Glutamatergic neuron (in vitro differentiated cells): ENCODE data around the gene TLR3. TPM values are rescaled to one million over a fixed set of nuclear protein-coding genes. Genes with fewer than 3 reads are reported as not detected.

Experiments
- DNase-seq: peaks from one replicate; pipeline ENCODE4 v3.0.0; 2022
- H3K27ac Mint-ChIP-seq: one replicate; pipeline ENCODE4 v1.8.0; 2020; ENCODE audit warnings: mild to moderate bottlenecking, mixed read lengths, inconsistent platforms; ENCODE audit not compliant: unreplicated experiment
- H3K27me3 Mint-ChIP-seq: one replicate; pipeline ENCODE4 v1.8.0; 2020; ENCODE audit warnings: mild to moderate bottlenecking, moderate library complexity, mixed read lengths, inconsistent platforms; ENCODE audit not compliant: unreplicated experiment
- H3K36me3 Mint-ChIP-seq: one replicate; pipeline ENCODE4 v1.8.0; 2020; ENCODE audit warnings: mild to moderate bottlenecking, mixed read lengths, inconsistent platforms; ENCODE audit not compliant: unreplicated experiment
- H3K4me1 Mint-ChIP-seq: one replicate; pipeline ENCODE4 v1.8.0; 2020; ENCODE audit warnings: mild to moderate bottlenecking, low read depth, mixed read lengths, inconsistent platforms; ENCODE audit not compliant: unreplicated experiment
- H3K4me3 Mint-ChIP-seq: one replicate; pipeline ENCODE4 v1.8.0; 2020; ENCODE audit warnings: mild to moderate bottlenecking, mixed read lengths, inconsistent platforms; ENCODE audit not compliant: unreplicated experiment
- H3K9me3 Mint-ChIP-seq: one replicate; pipeline ENCODE4 v1.8.0; 2020; ENCODE audit warnings: mild to moderate bottlenecking, moderate library complexity, mixed read lengths, inconsistent platforms; ENCODE audit not compliant: unreplicated experiment
- CTCF ChIP-seq: fragments of 200-600 bp; sonication (generic); IDR thresholded peaks from one replicate; pipeline ENCODE4 v1.5.0; 2021; ENCODE audit not compliant: partially characterized antibody, unreplicated experiment
- total RNA-seq: library from RNA; stranded (reverse); fragmentation: NEBNext Ultra II Directional; extraction: Animal tissue kit (Norgen Biotek cat#: 25700); gene quantifications from one replicate; pipeline ENCODE4 v1.2.1, GENCODE V29; 2021; ENCODE audit not compliant: unreplicated experiment

The TLR3 gene
- total RNA-seq, 1 donor from 2014 or later, result not detected

DNA sequence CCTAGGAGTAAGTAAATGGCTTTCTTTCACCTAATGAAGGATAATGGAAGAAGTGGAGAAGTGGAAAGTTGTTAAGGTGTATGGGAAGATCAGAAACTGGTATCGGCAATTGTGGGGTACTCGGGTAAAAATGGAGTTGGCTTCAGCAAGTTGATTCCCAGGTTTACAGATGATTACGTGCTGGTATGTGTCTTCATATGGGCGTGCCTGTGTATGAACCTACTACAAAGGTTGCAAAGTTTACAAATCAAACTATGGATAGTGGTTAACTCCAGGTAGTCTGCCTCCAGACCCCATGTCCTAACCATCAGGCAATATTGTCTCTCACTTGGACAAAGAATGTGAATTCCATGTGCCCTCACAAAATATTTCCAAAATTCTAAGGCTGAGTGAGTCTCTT, 773 bp downstream of the TLR3 start:
- Mint-ChIP-seq H3K27me3 (no peaks in the 10 kb centered on the region), H3K27ac (no peak overlapping the region), H3K36me3 (no peaks in the 10 kb centered on the region), H3K4me3 (no peak overlapping the region), H3K4me1 (no peaks in the 10 kb centered on the region), H3K9me3 (peaks cover 1% of the 10 kb centered on the region)
- DNase-seq, result no peak
- no peak for TF ChIP-seq CTCF

- Mint-ChIP-seq H3K4me3 (no peak overlapping the region), H3K27me3 (no peaks in the 10 kb centered on the region), H3K36me3 (no peaks in the 10 kb centered on the region), H3K27ac (no peak overlapping the region), H3K9me3 (no peaks in the 10 kb centered on the region), H3K4me1 (no peaks in the 10 kb centered on the region)
- no peak for TF ChIP-seq CTCF
- no peak for DNase-seq
Measured at GRCh38 chr4:186072516-186072915, 3.6 kb downstream of the TLR3 start.

- DNase-seq, result no peak
- Mint-ChIP-seq H3K4me1 (peaks cover 1% of the 10 kb centered on the region), H3K9me3 (no peaks in the 10 kb centered on the region), H3K4me3 (no peak overlapping the region), H3K36me3 (no peaks in the 10 kb centered on the region), H3K27ac (no peak overlapping the region), H3K27me3 (no peaks in the 10 kb centered on the region)
- no peak for TF ChIP-seq CTCF
Measured at GRCh38 chr4:186074189-186074588, 5.2 kb downstream of the TLR3 start.

GRCh38 chr4:186078981-186079638, 10.2 kb downstream of the TLR3 start:
- DNase-seq, result no peak

More at GRCh38 chr4:186078981-186079638, 10.2 kb downstream of the TLR3 start:
- no peak for TF ChIP-seq CTCF
- H3K27ac Mint-ChIP-seq, result no peak overlapping the region
- no peaks in the 10 kb centered on the region for H3K36me3 Mint-ChIP-seq
- H3K9me3 Mint-ChIP-seq, result no peaks in the 10 kb centered on the region
- no peak overlapping the region for H3K4me3 Mint-ChIP-seq
- H3K27me3 Mint-ChIP-seq, result no peaks in the 10 kb centered on the region
- peaks cover 4% of the 10 kb centered on the region for H3K4me1 Mint-ChIP-seq
